H9 (cell line): ENCODE measurements around the gene RASSF3. TPM values are rescaled to one million over a fixed set of nuclear protein-coding genes. Genes with fewer than 3 reads are reported as not detected.

Source experiments
- DNase-seq: peaks from one replicate; pipeline ENCODE4 v3.0.0-alpha.2; 2017
- H2AFZ ChIP-seq: one replicate; pipeline ENCODE4 v1.6.1; 2013; ENCODE audit warnings: mild to moderate bottlenecking, low read length, control low read depth, moderate library complexity
- H2AK5ac ChIP-seq: 2 replicates; pipeline ENCODE4 v1.6.1; 2013; ENCODE audit warnings: low read length, control low read depth, mixed read lengths; ENCODE audit not compliant: insufficient read length
- H2BK120ac ChIP-seq: one replicate; pipeline ENCODE4 v1.6.1; 2013; ENCODE audit warnings: low read depth, mild to moderate bottlenecking, low read length, control low read depth, inconsistent platforms; ENCODE audit not compliant: poor library complexity, severe bottlenecking
- H2BK12ac ChIP-seq: 2 replicates; pipeline ENCODE4 v1.6.1; 2013; ENCODE audit warnings: low read length, control low read depth, mixed read lengths, low read depth; ENCODE audit not compliant: insufficient read length
- H2BK15ac ChIP-seq: 2 replicates; pipeline ENCODE4 v1.6.1; 2013; ENCODE audit warnings: low read depth, low read length, control low read depth
- H2BK20ac ChIP-seq: one replicate; pipeline ENCODE4 v1.6.1; 2013; ENCODE audit warnings: low read depth, mild to moderate bottlenecking, low read length, control low read depth, inconsistent platforms; ENCODE audit not compliant: poor library complexity, severe bottlenecking
- H2BK5ac ChIP-seq: 2 replicates; pipeline ENCODE4 v1.6.1; 2013; ENCODE audit warnings: low read length, control low read depth, mixed read lengths; ENCODE audit not compliant: insufficient read length
- H3K14ac ChIP-seq: 2 replicates; pipeline ENCODE4 v1.6.1; 2013; ENCODE audit warnings: low read length, control low read depth; ENCODE audit not compliant: insufficient read depth
- H3K18ac ChIP-seq: 2 replicates; pipeline ENCODE4 v1.6.1; 2013; ENCODE audit warnings: low read depth, mild to moderate bottlenecking, mixed read lengths, low read length, control low read depth; ENCODE audit not compliant: insufficient read length
- H3K23ac ChIP-seq: 2 replicates; pipeline ENCODE4 v1.6.1; 2013; ENCODE audit warnings: low read length, control low read depth, mixed read lengths, low read depth; ENCODE audit not compliant: insufficient read length
- H3K23me2 ChIP-seq: 2 replicates; pipeline ENCODE4 v1.6.1; 2013; ENCODE audit warnings: low read depth, mild to moderate bottlenecking, mixed read lengths, low read length, control low read depth; ENCODE audit not compliant: insufficient read length, poor library complexity, severe bottlenecking
- H3K27ac ChIP-seq: 2 replicates; pipeline ENCODE4 v1.5.1; 2013; ENCODE audit warnings: low read length, control low read depth, mixed read lengths, low read depth; ENCODE audit not compliant: insufficient read length
- H3K27me3 ChIP-seq: 2 replicates; pipeline ENCODE4 v1.6.1; 2013; ENCODE audit warnings: low read length, control low read depth, inconsistent platforms; ENCODE audit not compliant: insufficient read depth
- H3K4ac ChIP-seq: 2 replicates; pipeline ENCODE4 v1.6.1; 2013; ENCODE audit warnings: low read depth, mild to moderate bottlenecking, control low read depth, inconsistent platforms, low read length, moderate library complexity
- H3K4me1 ChIP-seq: 2 replicates; pipeline ENCODE4 v1.6.1; 2013; ENCODE audit warnings: low read length, control low read depth, inconsistent platforms; ENCODE audit not compliant: insufficient read depth
- H3K4me2 ChIP-seq: 2 replicates; pipeline ENCODE4 v1.6.1; 2013; ENCODE audit warnings: low read length, control low read depth, mixed read lengths; ENCODE audit not compliant: insufficient read length, insufficient read depth
- H3K56ac ChIP-seq: 2 replicates; pipeline ENCODE4 v1.6.1; 2013; ENCODE audit warnings: low read depth, mild to moderate bottlenecking, mixed read lengths, low read length, control low read depth; ENCODE audit not compliant: insufficient read length
- H3K79me1 ChIP-seq: 2 replicates; pipeline ENCODE4 v1.6.1; 2013; ENCODE audit warnings: low read depth, mild to moderate bottlenecking, moderate library complexity, low read length, control low read depth, inconsistent platforms; ENCODE audit not compliant: insufficient read depth, poor library complexity, severe bottlenecking
- H3K79me2 ChIP-seq: 2 replicates; pipeline ENCODE4 v1.6.1; 2013; ENCODE audit warnings: low read length, control low read depth, inconsistent platforms; ENCODE audit not compliant: insufficient read depth
- H3K9ac ChIP-seq: 2 replicates; pipeline ENCODE4 v1.6.1; 2013; ENCODE audit warnings: low read length, control low read depth, mixed read lengths; ENCODE audit not compliant: insufficient read length; ENCODE audit errors: extremely low read depth
- H3K9me3 ChIP-seq: one replicate; pipeline ENCODE4 v1.6.1; 2013; ENCODE audit warnings: low read depth, low read length, inconsistent platforms; ENCODE audit not compliant: control insufficient read depth
- H3T11ph ChIP-seq: one replicate; pipeline ENCODE4 v1.6.1; 2013; ENCODE audit warnings: mild to moderate bottlenecking, low read length, control low read depth, inconsistent platforms
- H4K20me1 ChIP-seq: one replicate; pipeline ENCODE4 v1.6.1; 2013; ENCODE audit not compliant: control insufficient read depth, insufficient read length, insufficient read depth
- H4K5ac ChIP-seq: 2 replicates; pipeline ENCODE4 v1.6.1; 2013; ENCODE audit warnings: low read depth, mild to moderate bottlenecking, mixed read lengths, low read length, control low read depth; ENCODE audit not compliant: insufficient read length
- H4K8ac ChIP-seq: replicated peaks from 2 replicates; pipeline ENCODE4 v1.6.1; 2013; ENCODE audit warnings: low read length, control low read depth, mixed read lengths, low read depth; ENCODE audit not compliant: insufficient read length
- H4K91ac ChIP-seq: 2 replicates; pipeline ENCODE4 v1.6.1; 2013; ENCODE audit warnings: low read depth, mild to moderate bottlenecking, moderate library complexity, mixed read lengths, low read length, control low read depth; ENCODE audit not compliant: insufficient read length
- H3K27ac Mint-ChIP-seq, 3 experiments: 2 replicates in 2 of 3; 3 replicates in 1 of 3; pipeline ENCODE4 v1.8.0; 2020 to 2021; ENCODE audit warnings: mixed read lengths in 3 of 3, mild to moderate bottlenecking in 1 of 3, moderate library complexity in 1 of 3
- H3K27me3 Mint-ChIP-seq: 2 replicates; pipeline ENCODE4 v1.8.0; 2021; ENCODE audit warnings: low read depth, mild to moderate bottlenecking, moderate library complexity, mixed read lengths
- H3K36me3 Mint-ChIP-seq, 3 experiments: 2 replicates in 2 of 3; 3 replicates in 1 of 3; pipeline ENCODE4 v1.8.0; 2020 to 2021; ENCODE audit warnings: low read depth in 3 of 3, mixed read lengths in 3 of 3; ENCODE audit not compliant: insufficient read depth in 1 of 3
- H3K4me1 Mint-ChIP-seq, 2 experiments: 2 replicates each; pipeline ENCODE4 v1.8.0; 2020; ENCODE audit warnings: mixed read lengths in 2 of 2
- H3K4me3 Mint-ChIP-seq, 2 experiments: 2 replicates in 1 of 2; 3 replicates in 1 of 2; pipeline ENCODE4 v1.8.0; 2020 to 2021; ENCODE audit warnings: mild to moderate bottlenecking in 2 of 2, mixed read lengths in 2 of 2, moderate library complexity in 1 of 2
- H3K9me3 Mint-ChIP-seq, 2 experiments: 2 replicates in 1 of 2; 3 replicates in 1 of 2; pipeline ENCODE4 v1.8.0; 2020; ENCODE audit warnings: mild to moderate bottlenecking in 2 of 2, mixed read lengths in 2 of 2, moderate library complexity in 1 of 2
- WGBS: extraction: QIAGEN DNeasy Blood & Tissue Kit; methylation state at CpG from one replicate; pipeline ENCODE4 v1.1.7; 2013; ENCODE audit warnings: missing lambda C conversion rate, low lambda C conversion rate, mixed read lengths; ENCODE audit not compliant: insufficient read length; ENCODE audit errors: extremely low coverage; 5-methylcytosine and 5-hydroxymethylcytosine counted together
- total RNA-seq: library from RNA; stranded (reverse); gene quantifications from 2 replicates; pipeline ENCODE4 v1.2.1, GENCODE V29; 2021
- TF ChIP-seq, protein P1 (sequence below): fragments of 200-600 bp; sonication (generic); conservative IDR thresholded peaks from 3 replicates; pipeline ENCODE4 v1.8.0; 2021; ENCODE audit warnings: antibody characterized with exemption, mild to moderate bottlenecking

Gene RASSF3
- total RNA-seq, 1 experiment from 2014 or later: 45.1 TPM

DNA sequence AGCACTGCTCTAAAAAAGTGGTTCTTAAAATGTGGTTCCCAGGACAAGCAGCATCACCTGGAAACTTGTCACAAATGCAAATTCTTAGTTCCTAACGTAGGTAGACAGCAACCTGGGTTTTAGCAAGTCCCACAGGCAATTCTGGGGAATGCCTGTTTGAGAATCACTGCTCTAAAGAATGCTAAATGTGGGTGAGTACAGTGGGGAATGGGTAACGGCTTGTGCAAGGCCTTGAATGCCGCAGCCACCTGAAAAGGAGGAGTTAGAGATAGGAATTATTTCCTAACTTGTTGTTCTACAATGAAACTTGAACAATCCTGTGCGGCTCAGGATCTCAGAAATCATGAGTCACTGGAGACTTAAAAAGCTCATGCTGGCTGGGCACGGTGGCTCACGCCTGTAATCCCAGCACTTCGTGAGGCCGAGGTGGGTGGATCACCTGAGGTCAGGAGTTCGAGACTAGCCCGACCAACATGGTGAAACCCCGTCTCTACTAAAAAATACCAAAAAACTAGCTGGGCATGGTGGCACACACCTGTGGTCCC lies 114.0 kb downstream of the RASSF3 start:
- no peak overlapping the region for H2BK15ac ChIP-seq

More for the DNA sequence above, 114.0 kb downstream of the RASSF3 start:
- Histone ChIP-seq H2AFZ (no peak overlapping the region), H3T11ph (no peak overlapping the region), H4K20me1 (no peaks in the 10 kb centered on the region), H4K8ac (no peak overlapping the region), H3K27me3 (no peaks in the 10 kb centered on the region), H2BK20ac (no peak overlapping the region), H3K4me2 (no peak overlapping the region), H3K18ac (no peak overlapping the region), H2BK5ac (no peak overlapping the region), H2BK120ac (no peak overlapping the region), H2AK5ac (no peak overlapping the region), H2BK12ac (no peak overlapping the region), H3K79me2 (no peaks in the 10 kb centered on the region), H3K56ac (no peak overlapping the region), H4K5ac (no peak overlapping the region), H3K4ac (no peak overlapping the region), H3K79me1 (no peaks in the 10 kb centered on the region), H3K23ac (no peak overlapping the region), H3K14ac (no peak overlapping the region), H3K9ac (no peak overlapping the region), H3K23me2 (no peaks in the 10 kb centered on the region), H3K9me3 (no peaks in the 10 kb centered on the region), H3K4me1 (no peaks in the 10 kb centered on the region), H3K27ac (no peak overlapping the region), H4K91ac (no peak overlapping the region)
- H3K36me3 Mint-ChIP-seq: peaks cover 5 to 42% (median 28%) of the 10 kb centered on the region in 3 experiments
- DNase-seq: no peak
- no CpG with 5 or more reads among the region's 11 CpGs for WGBS
- H3K9me3 Mint-ChIP-seq: no peaks in the 10 kb centered on the region
- no peaks in the 10 kb centered on the region for H3K4me1 Mint-ChIP-seq
- H3K27me3 Mint-ChIP-seq: no peaks in the 10 kb centered on the region
- TF ChIP-seq, protein P1, sequence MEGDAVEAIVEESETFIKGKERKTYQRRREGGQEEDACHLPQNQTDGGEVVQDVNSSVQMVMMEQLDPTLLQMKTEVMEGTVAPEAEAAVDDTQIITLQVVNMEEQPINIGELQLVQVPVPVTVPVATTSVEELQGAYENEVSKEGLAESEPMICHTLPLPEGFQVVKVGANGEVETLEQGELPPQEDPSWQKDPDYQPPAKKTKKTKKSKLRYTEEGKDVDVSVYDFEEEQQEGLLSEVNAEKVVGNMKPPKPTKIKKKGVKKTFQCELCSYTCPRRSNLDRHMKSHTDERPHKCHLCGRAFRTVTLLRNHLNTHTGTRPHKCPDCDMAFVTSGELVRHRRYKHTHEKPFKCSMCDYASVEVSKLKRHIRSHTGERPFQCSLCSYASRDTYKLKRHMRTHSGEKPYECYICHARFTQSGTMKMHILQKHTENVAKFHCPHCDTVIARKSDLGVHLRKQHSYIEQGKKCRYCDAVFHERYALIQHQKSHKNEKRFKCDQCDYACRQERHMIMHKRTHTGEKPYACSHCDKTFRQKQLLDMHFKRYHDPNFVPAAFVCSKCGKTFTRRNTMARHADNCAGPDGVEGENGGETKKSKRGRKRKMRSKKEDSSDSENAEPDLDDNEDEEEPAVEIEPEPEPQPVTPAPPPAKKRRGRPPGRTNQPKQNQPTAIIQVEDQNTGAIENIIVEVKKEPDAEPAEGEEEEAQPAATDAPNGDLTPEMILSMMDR: no peak
- no peak overlapping the region for H3K27ac Mint-ChIP-seq
- no peak overlapping the region for H3K4me3 Mint-ChIP-seq
